Gastrocnemius medialis (tissue), 4 donors: ENCODE measurements around the gene CANX. TPM values are rescaled to one million over a fixed set of nuclear protein-coding genes. Genes with fewer than 3 reads are reported as not detected.
"Not testable (repeated sequence)": the region's sequence is repeated elsewhere in the genome, so short reads cannot be mapped to it uniquely, and the experiment has no call there.

ENCODE experiments used
- ATAC-seq, 2 donors: fragments of 150-250 bp; one replicate each; pipeline ENCODE4 v1.9.1; 2016
- DNase-seq, 2 donors: peaks; one replicate each; pipeline ENCODE4 v3.0.0-alpha.2; 2019
- H3K27ac ChIP-seq, 4 donors: fragments of 200-600 bp; sonication (generic); 1 replicate in 1 of 4; 2 replicates in 3 of 4; pipeline ENCODE4 v1.5.1; 2016 to 2018; ENCODE audit warnings: mild to moderate bottlenecking in 2 of 4, moderate library complexity in 1 of 4
- H3K27me3 ChIP-seq, 3 donors: fragments of 200-600 bp; sonication (generic) in 2 of 3; 1 replicate in 1 of 3; 2 replicates in 2 of 3; pipeline versions ENCODE4 v1.5.1 to v1.6.0; 2016 to 2019; ENCODE audit warnings: mild to moderate bottlenecking in 1 of 3, moderate library complexity in 1 of 3
- H3K36me3 ChIP-seq, 2 donors: fragments of 200-600 bp; sonication (generic) in 1 of 2; one replicate each; pipeline ENCODE4 v1.5.1; 2017 to 2018
- H3K4me1 ChIP-seq, 2 donors: fragments of 200-600 bp; sonication (generic) in 1 of 2; one replicate each; pipeline ENCODE4 v1.5.1; 2016 to 2017; ENCODE audit warnings: mild to moderate bottlenecking in 2 of 2
- H3K4me3 ChIP-seq, 4 donors: fragments of 200-600 bp; sonication (generic) in 3 of 4; 1 replicate in 1 of 4; 2 replicates in 3 of 4; pipeline ENCODE4 v1.5.1; 2016 to 2019; ENCODE audit warnings: mild to moderate bottlenecking in 2 of 4
- H3K9me3 ChIP-seq, 3 donors: fragments of 200-600 bp; sonication (generic) in 2 of 3; 1 replicate in 1 of 3; 2 replicates in 2 of 3; pipeline ENCODE4 v1.5.1; 2016 to 2019
- POLR2A ChIP-seq, 2 donors: fragments of 450-650 bp; IDR thresholded peaks; one replicate each; pipeline ENCODE4 v1.6.1; 2017; ENCODE audit warnings: antibody characterized with exemption in 2 of 2, mild to moderate bottlenecking in 2 of 2, moderate library complexity in 2 of 2
- in situ Hi-C, 4 donors: fragments of 200-750 bp; cut with MboI; loops; one replicate each; pipeline versions ENCODE4 v1.15.0 to v1.8.0; 2017; ENCODE audit warnings: low sequenced_read_pairs in 4 of 4
- intact Hi-C: fragments of 100-400 bp; cut with DNase I; formaldehyde crosslinking; loops from one replicate; pipeline ENCODE4 v1.15.1; 2023; ENCODE audit warnings: low total_unique reads
- total RNA-seq, 4 donors: library from RNA; depleted of rRNA; stranded (reverse); fragments of >200 nt; gene quantifications; one replicate each; pipeline versions ENCODE4 v1.1.0 to v1.2.3, GENCODE V29; 2016
- TF ChIP-seq, protein P1 (sequence below), 5 experiments: fragments of 450-650 bp in 3 of 5; fragments of 200-600 bp in 2 of 5; sonication (generic) in 2 of 5; IDR thresholded peaks in 4 of 5; conservative IDR thresholded peaks in 1 of 5; 1 replicate in 4 of 5; 2 replicates in 1 of 5; pipeline ENCODE4 v1.5.1; 2016 to 2019; ENCODE audit warnings: antibody characterized with exemption in 5 of 5, mild to moderate bottlenecking in 3 of 5, moderate library complexity in 3 of 5

Gene CANX
- total RNA-seq, 4 donors from 2014 or later, result 141 to 306 (median 275) TPM

DNA sequence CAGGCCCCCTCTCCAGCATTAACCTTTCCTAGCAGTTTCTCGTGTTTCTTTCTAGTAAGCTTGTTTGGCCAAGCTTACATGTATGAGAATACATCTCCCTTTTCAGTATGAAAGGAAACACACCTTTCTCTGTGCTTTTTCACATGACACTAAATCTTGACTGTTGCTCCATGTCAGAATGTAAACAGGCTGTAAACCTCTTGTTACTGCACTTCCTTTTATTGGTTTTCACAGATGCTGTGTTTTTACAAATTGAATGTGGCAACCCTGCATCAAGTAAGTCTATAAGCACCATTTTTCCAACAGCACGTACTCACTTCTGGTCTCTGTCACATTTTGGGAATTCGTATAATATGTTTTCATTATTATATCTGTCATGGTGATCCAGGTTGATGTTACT is 2.2 kb upstream of the CANX start:
- H3K4me3 ChIP-seq, result no peak overlapping the region
- DNase-seq, result no peak
- peak overlapping the region; percentile 93 to 99 (median 95) for H3K27ac ChIP-seq
- intact Hi-C loops, result no loop called here
- H3K4me1 ChIP-seq, result peaks cover 21% of the 10 kb centered on the region in 2 donors
- no peak for ATAC-seq
- in situ Hi-C loops, result no loop called here
- no peaks in the 10 kb centered on the region for H3K27me3 ChIP-seq
- no peaks in the 10 kb centered on the region for H3K9me3 ChIP-seq
- TF ChIP-seq, protein P1, sequence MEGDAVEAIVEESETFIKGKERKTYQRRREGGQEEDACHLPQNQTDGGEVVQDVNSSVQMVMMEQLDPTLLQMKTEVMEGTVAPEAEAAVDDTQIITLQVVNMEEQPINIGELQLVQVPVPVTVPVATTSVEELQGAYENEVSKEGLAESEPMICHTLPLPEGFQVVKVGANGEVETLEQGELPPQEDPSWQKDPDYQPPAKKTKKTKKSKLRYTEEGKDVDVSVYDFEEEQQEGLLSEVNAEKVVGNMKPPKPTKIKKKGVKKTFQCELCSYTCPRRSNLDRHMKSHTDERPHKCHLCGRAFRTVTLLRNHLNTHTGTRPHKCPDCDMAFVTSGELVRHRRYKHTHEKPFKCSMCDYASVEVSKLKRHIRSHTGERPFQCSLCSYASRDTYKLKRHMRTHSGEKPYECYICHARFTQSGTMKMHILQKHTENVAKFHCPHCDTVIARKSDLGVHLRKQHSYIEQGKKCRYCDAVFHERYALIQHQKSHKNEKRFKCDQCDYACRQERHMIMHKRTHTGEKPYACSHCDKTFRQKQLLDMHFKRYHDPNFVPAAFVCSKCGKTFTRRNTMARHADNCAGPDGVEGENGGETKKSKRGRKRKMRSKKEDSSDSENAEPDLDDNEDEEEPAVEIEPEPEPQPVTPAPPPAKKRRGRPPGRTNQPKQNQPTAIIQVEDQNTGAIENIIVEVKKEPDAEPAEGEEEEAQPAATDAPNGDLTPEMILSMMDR (IDR thresholded peaks at IDR 0.05 in 4 of 5, conservative IDR thresholded peaks at IDR 0.05 in 1 of 5), result no peak
- no peak for TF ChIP-seq POLR2A (IDR thresholded peaks at IDR 0.05)
- H3K36me3 ChIP-seq, result no peaks in the 10 kb centered on the region

DNA sequence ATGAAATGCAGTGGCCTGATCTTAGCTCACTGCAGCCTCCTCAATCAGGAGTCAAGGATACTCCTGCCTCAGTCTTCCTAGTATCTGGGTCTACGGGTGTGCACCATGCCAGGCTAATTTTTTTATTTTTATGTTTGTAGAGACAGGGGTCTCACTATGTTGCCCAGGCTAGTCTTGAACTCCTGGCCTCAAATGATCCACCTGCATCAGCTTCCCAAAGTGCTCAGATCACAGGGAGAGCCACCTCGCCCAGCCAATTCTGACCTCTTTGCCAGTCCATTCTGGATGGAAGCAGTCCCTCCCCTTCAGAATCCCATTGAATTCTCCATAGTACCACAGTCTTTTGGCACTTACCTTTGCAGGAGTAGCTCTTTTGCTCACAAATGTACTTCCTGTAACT is 1.7 kb upstream of the CANX start:
- ATAC-seq, result no peak
- peak overlapping the region in 1 of 4 donors; percentile 72 for H3K4me3 ChIP-seq

DNA sequence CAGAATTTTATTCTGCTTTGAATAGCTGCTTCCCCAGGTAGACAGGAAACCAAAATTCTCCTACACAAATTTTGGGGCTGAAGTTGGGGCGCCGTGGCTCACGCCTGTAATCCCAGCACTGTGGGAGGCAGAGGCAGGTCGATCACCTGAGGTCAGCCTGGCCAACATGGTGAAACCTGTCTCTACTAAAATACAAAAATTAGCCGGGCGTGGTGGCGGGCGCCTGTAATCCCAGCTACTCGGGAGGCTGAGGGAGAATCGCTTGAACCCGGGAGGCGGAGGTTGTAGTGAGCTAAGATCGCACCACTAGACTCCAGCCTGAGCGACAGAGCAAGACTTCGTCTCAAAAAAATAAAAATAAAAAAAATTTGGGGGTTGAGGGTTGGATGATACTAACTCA is 1.2 kb upstream of the CANX start:
- H3K36me3 ChIP-seq, intact Hi-C loops, H3K27me3 ChIP-seq, ATAC-seq, H3K9me3 ChIP-seq, DNase-seq, in situ Hi-C loops: not testable (repeated sequence)
- Histone ChIP-seq H3K27ac (peak overlapping the region; percentile 93 to 99 (median 95)), H3K4me3 (peak overlapping the region; percentile 72 to 85 (median 82)), H3K4me1 (peaks cover 21 to 24% of the 10 kb centered on the region in 2 donors)

More for the DNA sequence above, 1.7 kb upstream of the CANX start:
- in situ Hi-C loops, result no loop called here
- H3K27me3 ChIP-seq, result no peaks in the 10 kb centered on the region
- H3K27ac ChIP-seq, result peak overlapping the region; percentile 93 to 99 (median 95)
- H3K9me3 ChIP-seq, result no peaks in the 10 kb centered on the region
- intact Hi-C loops, result no loop called here
- H3K4me1 ChIP-seq, result peaks cover 21% of the 10 kb centered on the region in 2 donors
- no peaks in the 10 kb centered on the region for H3K36me3 ChIP-seq
- no peak for DNase-seq
- TF ChIP-seq POLR2A (IDR thresholded peaks at IDR 0.05), result no peak
- TF ChIP-seq, protein P1 (IDR thresholded peaks at IDR 0.05 in 4 of 5, conservative IDR thresholded peaks at IDR 0.05 in 1 of 5), result no peak

DNA sequence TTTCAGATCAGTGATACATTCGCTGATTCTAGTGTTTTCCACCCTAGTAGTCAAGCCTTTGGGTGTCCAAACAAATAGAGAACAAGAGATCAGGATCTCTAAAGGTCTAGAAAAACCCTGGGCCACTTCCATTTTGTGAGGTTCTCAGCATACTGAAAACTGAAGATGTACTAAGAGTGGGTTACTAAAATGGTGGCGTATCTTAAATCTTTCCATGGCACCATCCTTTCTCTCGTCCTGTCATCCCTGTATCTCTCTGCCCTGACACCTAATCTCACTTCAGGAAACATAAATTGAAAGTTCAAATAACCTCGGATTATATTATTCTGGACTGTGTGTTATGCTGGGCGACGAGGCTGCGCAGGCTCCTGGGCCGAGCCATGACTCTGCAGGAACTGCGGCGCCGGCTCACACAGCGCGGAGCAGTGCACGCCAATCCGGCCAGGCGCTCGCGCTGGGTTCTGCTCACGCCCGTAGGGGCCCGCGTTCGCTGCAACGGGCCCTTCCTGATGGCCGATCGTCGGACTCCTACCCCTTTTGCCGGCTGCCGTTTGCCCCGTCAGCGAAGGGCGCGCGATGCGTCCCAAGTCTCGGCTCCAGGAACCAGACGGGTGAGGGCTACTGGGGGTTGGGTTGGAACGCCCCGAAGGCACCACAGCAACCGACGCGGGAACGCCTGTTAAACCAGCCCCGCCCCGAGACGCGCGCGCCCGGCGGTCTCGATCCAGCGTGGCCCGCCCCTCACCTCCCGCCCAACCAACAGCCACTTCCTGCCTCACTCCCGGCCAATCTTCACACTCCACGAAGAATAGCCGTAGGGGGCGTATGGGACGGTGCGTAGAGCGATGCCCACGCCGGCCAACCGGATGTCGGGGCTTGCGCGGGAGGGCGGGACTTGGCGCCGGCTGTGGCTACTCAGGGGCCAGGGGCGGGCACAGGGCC is 503 bp upstream of the CANX start:
- intact Hi-C loops, result loop anchor here (1.0 kb wide), 7 partner anchors 20 to 209 kb away; partner anchors contain the start of genes MAML1, MGAT4B, MRNIP and TBC1D9B
- ATAC-seq (peak; percentile 90 to 96), DNase-seq (peak; percentile 99 to 100)
- Histone ChIP-seq H3K4me1 (peaks cover 21 to 28% of the 10 kb centered on the region in 2 donors), H3K27me3 (no peaks in the 10 kb centered on the region), H3K4me3 (peak overlapping the region; percentile 83 to 99 (median 88)), H3K36me3 (no peaks in the 10 kb centered on the region), H3K9me3 (no peaks in the 10 kb centered on the region), H3K27ac (peak overlapping the region; percentile 93 to 100 (median 98))
- in situ Hi-C loops, result no loop called here
- TF ChIP-seq POLR2A (IDR thresholded peaks at IDR 0.05), result peak; percentile 90 to 91
- TF ChIP-seq, protein P1 (IDR thresholded peaks at IDR 0.05 in 4 of 5, conservative IDR thresholded peaks at IDR 0.05 in 1 of 5), result no peak

DNA sequence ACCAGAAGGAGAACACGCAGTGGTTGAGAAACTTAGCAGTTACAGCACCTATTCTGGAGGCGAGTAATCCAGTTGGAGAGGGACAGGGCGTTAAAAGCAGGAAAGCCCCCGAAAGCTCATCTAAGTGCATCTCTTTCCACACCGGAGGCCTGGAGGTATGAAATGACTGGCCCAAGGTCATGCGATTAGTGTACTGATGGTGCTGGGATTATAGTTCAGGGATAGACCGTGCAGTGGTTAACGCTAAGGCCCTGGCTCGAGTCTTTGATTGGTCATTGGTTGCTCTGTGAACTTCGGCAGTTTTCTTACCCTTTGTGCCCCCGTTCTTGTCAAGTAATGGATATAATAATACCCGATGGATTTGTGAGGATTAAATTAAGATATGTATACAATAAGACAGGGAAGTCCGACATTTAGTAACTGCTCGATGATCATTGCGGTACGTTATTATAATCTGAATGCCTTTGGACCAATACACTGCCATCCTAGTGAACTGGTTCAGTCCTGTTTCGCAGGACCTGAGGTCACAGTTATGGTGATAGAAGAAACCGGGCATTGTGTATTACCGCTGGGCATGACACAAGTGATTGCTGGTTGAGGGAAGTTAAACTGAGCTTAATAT is 960 bp downstream of the CANX start:
- ATAC-seq (peak; percentile 4 to 10), DNase-seq (no peak)
- TF ChIP-seq, protein P1 (IDR thresholded peaks at IDR 0.05 in 4 of 5, conservative IDR thresholded peaks at IDR 0.05 in 1 of 5), result no peak
- TF ChIP-seq POLR2A (IDR thresholded peaks at IDR 0.05), result no peak
- H3K27me3 ChIP-seq, result no peaks in the 10 kb centered on the region
- in situ Hi-C loops, result no loop called here
- H3K9me3 ChIP-seq, result no peaks in the 10 kb centered on the region
- H3K27ac ChIP-seq, result peak overlapping the region; percentile 84 to 100 (median 96)
- peaks cover 21 to 34% of the 10 kb centered on the region in 2 donors for H3K4me1 ChIP-seq
- H3K4me3 ChIP-seq, result peak overlapping the region; percentile 80 to 99 (median 86)
- intact Hi-C loops, result no loop called here
- no peaks in the 10 kb centered on the region for H3K36me3 ChIP-seq
